Measurements from ENCODE around the gene HS3ST3A1. TPM values are rescaled to one million over a fixed set of nuclear protein-coding genes. Genes with fewer than 3 reads are reported as not detected.
A peak's percentile ranks its signal among the peaks of the same experiment; 100 is the strongest.

HS3ST3A1 gene
- total RNA-seq, 2 experiments from 2014 or later = 0.22 to 1.2 TPM

DNA sequence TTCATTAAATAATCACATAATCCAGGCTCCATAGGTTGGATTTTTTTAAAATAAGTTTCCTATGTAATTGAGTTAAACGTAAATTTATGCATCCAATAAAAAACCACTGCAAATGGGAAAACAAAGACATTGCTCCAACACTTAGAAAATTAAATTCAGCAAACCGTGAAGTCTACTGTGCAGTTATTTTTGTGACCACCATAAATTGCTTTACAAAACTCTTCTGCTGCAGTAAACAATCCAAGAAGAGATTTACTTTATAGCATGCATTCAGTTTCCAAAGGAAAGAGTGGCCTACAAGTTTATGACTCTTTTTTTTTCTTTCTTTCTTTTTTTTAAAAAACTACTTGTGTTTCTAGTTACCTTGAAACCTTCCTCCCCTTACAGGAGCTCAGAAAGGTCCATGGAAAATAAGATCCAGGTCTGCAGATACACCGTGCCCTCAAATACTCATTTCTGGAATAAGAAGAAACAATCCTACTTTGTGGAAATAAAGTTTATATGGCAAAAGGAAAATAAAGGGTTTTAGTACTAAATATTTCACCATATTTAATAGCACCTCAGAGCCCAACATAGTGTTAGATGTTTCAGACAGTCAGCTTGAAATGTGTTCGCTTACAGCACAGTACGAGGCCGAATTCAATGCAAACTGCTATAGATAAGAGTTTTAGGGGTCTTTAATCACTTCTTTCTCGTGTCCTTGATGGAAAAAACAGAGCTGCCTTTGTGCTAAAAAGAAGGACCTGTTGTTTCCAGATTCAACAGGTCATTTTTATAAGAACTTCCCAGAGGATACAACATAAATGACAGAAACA, 3.2 kb downstream of the HS3ST3A1 start:
- peaks cover 13% of the 10 kb centered on the region for H3K4me1 ChIP-seq (ENCODE audit: insufficient read depth, low read length)
- Mint-ChIP-seq H3K27ac (no peak overlapping the region), H3K4me3 (no peak overlapping the region), H3K9me3 (no peaks in the 10 kb centered on the region), H3K36me3 (ENCODE audit: low read depth) (no peaks in the 10 kb centered on the region), H3K27me3 (peaks cover 58% of the 10 kb centered on the region), H3K4me1 (ENCODE audit: low read depth) (peaks cover 18% of the 10 kb centered on the region)
- H3K27me3 ChIP-seq (ENCODE audit: control insufficient read depth in 1 of 2, insufficient read depth in 2 of 2, low read length in 2 of 2) = peaks cover 34 to 51% of the 10 kb centered on the region in 2 experiments
- POLR2A ChIA-PET = interaction anchor here (0.6 kb wide), 1 partner anchor 703 kb away, joined by 4 read pairs; the partner anchor contains the start of gene HS3ST3B1
- H3K36me3 ChIP-seq (ENCODE audit: insufficient read depth, low read length) = no peaks in the 10 kb centered on the region
- intact Hi-C loops (cut with DNase I, micrococcal nuclease) = loop anchor here (1.0 to 10.0 kb wide), 4 partner anchors 564 to 1327 kb away; no protein-coding TSS in a partner anchor
- CTCF ChIA-PET = interaction anchor here (1.2 to 1.3 kb wide), 2 partner anchors 702 to 1328 kb away, joined by 3 read pairs; partner anchors contain the start of gene HS3ST3B1
- no peak overlapping the region for H3K4me3 ChIP-seq (ENCODE audit: low read length)
- H3K9me3 ChIP-seq (ENCODE audit: control insufficient read depth in 1 of 2, insufficient read depth in 1 of 2, low read length in 2 of 2) = no peaks in the 10 kb centered on the region
- TF ChIP-seq, protein P1, sequence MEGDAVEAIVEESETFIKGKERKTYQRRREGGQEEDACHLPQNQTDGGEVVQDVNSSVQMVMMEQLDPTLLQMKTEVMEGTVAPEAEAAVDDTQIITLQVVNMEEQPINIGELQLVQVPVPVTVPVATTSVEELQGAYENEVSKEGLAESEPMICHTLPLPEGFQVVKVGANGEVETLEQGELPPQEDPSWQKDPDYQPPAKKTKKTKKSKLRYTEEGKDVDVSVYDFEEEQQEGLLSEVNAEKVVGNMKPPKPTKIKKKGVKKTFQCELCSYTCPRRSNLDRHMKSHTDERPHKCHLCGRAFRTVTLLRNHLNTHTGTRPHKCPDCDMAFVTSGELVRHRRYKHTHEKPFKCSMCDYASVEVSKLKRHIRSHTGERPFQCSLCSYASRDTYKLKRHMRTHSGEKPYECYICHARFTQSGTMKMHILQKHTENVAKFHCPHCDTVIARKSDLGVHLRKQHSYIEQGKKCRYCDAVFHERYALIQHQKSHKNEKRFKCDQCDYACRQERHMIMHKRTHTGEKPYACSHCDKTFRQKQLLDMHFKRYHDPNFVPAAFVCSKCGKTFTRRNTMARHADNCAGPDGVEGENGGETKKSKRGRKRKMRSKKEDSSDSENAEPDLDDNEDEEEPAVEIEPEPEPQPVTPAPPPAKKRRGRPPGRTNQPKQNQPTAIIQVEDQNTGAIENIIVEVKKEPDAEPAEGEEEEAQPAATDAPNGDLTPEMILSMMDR (IDR thresholded peaks at IDR 0.05) = no peak
- DNase-seq (no peak), ATAC-seq (ENCODE audit: poor library complexity) (no peak)
- H3K27ac ChIP-seq (ENCODE audit: low read depth in 1 of 2, low read length in 2 of 2) = no peak overlapping the region

- H3K4me1 ChIP-seq (ENCODE audit: insufficient read depth, low read length) = peaks cover 13% of the 10 kb centered on the region
- H3K27ac ChIP-seq (ENCODE audit: low read depth in 1 of 2, low read length in 2 of 2) = no peak overlapping the region
- ATAC-seq (ENCODE audit: poor library complexity) (peak; percentile 44), DNase-seq (peak in 10 of 14 experiments; percentile 11 to 69 (median 32))
- peaks cover 27 to 46% of the 10 kb centered on the region in 2 experiments for H3K27me3 ChIP-seq (ENCODE audit: control insufficient read depth in 1 of 2, insufficient read depth in 2 of 2, low read length in 2 of 2)
- intact Hi-C loops (cut with DNase I, micrococcal nuclease) = loop anchor here (1.0 to 10.0 kb wide), 7 partner anchors 563 to 1327 kb away; no protein-coding TSS in a partner anchor
- no peak overlapping the region for H3K4me3 ChIP-seq (ENCODE audit: low read length)
- no peaks in the 10 kb centered on the region for H3K36me3 ChIP-seq (ENCODE audit: insufficient read depth, low read length)
- H3K27me3 Mint-ChIP-seq = peaks cover 50% of the 10 kb centered on the region
- POLR2A ChIA-PET = interaction anchor here (0.6 kb wide), 1 partner anchor 703 kb away, joined by 4 read pairs; the partner anchor contains the start of gene HS3ST3B1
- CTCF ChIA-PET = interaction anchor here (1.2 to 1.4 kb wide), 3 partner anchors 703 to 1329 kb away, joined by 3 to 5 read pairs (median 3); partner anchors contain the start of gene HS3ST3B1
- H3K4me1 Mint-ChIP-seq (ENCODE audit: low read depth) = peaks cover 17% of the 10 kb centered on the region
- H3K4me3 Mint-ChIP-seq = no peak overlapping the region
- H3K36me3 Mint-ChIP-seq (ENCODE audit: low read depth) = no peaks in the 10 kb centered on the region
- H3K9me3 ChIP-seq (ENCODE audit: control insufficient read depth in 1 of 2, insufficient read depth in 1 of 2, low read length in 2 of 2) = no peaks in the 10 kb centered on the region
- no peak overlapping the region for H3K27ac Mint-ChIP-seq
- H3K9me3 Mint-ChIP-seq = no peaks in the 10 kb centered on the region
- TF ChIP-seq, protein P1 (IDR thresholded peaks at IDR 0.05) = peak; percentile 74
These were observed 3.9 kb downstream of the HS3ST3A1 start for GRCh38 chr17:13597723-13598347.

DNA sequence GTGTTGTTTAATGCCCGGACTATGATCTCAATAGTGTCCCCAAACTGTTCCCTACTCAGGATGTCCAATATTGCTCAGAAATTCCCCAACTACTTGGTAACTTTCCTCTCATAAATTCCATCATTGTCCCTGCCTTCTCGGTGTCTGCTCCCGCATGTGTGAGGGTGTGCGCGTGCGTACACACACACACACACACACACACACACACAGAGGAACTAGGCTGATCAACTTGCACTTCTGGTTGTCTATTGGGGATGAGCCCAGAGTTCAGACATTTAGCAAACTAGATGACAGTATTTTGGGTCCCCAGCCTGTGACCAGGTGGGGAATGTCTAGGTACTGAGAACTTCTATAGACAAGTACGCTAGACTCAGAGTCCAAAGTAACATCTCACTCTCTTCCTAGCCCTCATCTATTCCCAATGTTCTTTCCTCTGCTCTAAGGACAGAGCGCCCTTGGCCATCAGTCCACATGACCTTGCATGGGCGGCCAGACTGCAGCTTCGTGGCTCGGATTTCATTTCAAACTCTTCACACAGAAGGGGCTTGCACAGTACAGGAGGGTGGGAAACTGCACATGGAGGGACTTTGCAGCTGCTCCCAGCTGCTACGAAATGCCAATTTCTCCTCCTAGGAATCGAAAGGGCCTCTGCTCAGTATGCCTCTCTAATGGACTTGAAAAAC, 5.3 kb downstream of the HS3ST3A1 start:
- CTCF ChIA-PET = interaction anchor here (1.2 to 1.4 kb wide), 2 partner anchors 706 to 1330 kb away, joined by 4 to 5 read pairs; no protein-coding TSS in a partner anchor
- ATAC-seq (ENCODE audit: poor library complexity) (no peak), DNase-seq (no peak)
- Mint-ChIP-seq H3K27ac (no peak overlapping the region), H3K9me3 (no peaks in the 10 kb centered on the region), H3K27me3 (peaks cover 42% of the 10 kb centered on the region), H3K4me3 (no peak overlapping the region), H3K4me1 (ENCODE audit: low read depth) (peaks cover 9% of the 10 kb centered on the region), H3K36me3 (ENCODE audit: low read depth) (no peaks in the 10 kb centered on the region)
- TF ChIP-seq, protein P1 (IDR thresholded peaks at IDR 0.05) = no peak
- Histone ChIP-seq H3K27me3 (ENCODE audit: control insufficient read depth in 1 of 2, insufficient read depth in 2 of 2, low read length in 2 of 2) (peaks cover 15 to 33% of the 10 kb centered on the region in 2 experiments), H3K27ac (ENCODE audit: low read depth in 1 of 2, low read length in 2 of 2) (no peak overlapping the region), H3K9me3 (ENCODE audit: control insufficient read depth in 1 of 2, insufficient read depth in 1 of 2, low read length in 2 of 2) (no peaks in the 10 kb centered on the region), H3K4me3 (ENCODE audit: low read length) (no peak overlapping the region), H3K4me1 (ENCODE audit: insufficient read depth, low read length) (peaks cover 4% of the 10 kb centered on the region), H3K36me3 (ENCODE audit: insufficient read depth, low read length) (no peaks in the 10 kb centered on the region)
- intact Hi-C loops (cut with DNase I, micrococcal nuclease) = loop anchor here (2.0 to 10.0 kb wide), 5 partner anchors 562 to 1214 kb away; no protein-coding TSS in a partner anchor
- POLR2A ChIA-PET = no interaction called here
